Measurements from ENCODE around the gene SETD4. TPM values are rescaled to one million over a fixed set of nuclear protein-coding genes. Genes with fewer than 3 reads are reported as not detected.

Gene SETD4
- total RNA-seq, 1 donor: 15.9 TPM

DNA sequence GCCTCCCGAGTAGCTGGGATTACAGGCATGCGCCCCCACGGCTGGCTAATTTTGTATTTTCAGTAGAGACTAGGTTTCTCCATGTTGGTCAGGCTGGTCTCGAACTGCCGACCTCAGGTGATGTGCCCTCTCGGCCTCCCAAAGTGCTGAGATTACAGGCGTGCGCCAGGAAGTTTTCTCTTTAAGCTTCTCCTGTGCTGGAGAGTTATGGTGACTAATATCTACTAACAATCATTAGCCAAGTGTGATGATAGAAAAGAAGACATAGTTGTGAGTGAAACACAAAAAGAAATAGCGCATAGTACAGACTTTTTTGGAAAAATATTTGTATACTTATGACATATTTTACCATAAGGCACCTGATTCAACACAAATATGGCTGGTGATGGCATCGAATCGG is 56.5 kb downstream of the SETD4 start:
- H3K79me2 ChIP-seq (ENCODE audit: insufficient read depth, low read length): no peaks in the 10 kb centered on the region
- H3K27ac ChIP-seq (ENCODE audit: low read depth, low read length): no peak overlapping the region
- no peaks in the 10 kb centered on the region for H3K4me1 ChIP-seq (ENCODE audit: insufficient read depth, low read length)
- no peak for DNase-seq (ENCODE audit: insufficient read length, low spot score, missing footprints)
- no peaks in the 10 kb centered on the region for H4K20me1 ChIP-seq (ENCODE audit: insufficient read depth, low read length)
- no peak overlapping the region for H2AFZ ChIP-seq (ENCODE audit: low read length)
- no peak overlapping the region for H3K4me3 ChIP-seq (ENCODE audit: insufficient read depth, low read length)
- no peak overlapping the region for H3K4me2 ChIP-seq (ENCODE audit: insufficient read depth, low read length)
- TF ChIP-seq, protein P1, sequence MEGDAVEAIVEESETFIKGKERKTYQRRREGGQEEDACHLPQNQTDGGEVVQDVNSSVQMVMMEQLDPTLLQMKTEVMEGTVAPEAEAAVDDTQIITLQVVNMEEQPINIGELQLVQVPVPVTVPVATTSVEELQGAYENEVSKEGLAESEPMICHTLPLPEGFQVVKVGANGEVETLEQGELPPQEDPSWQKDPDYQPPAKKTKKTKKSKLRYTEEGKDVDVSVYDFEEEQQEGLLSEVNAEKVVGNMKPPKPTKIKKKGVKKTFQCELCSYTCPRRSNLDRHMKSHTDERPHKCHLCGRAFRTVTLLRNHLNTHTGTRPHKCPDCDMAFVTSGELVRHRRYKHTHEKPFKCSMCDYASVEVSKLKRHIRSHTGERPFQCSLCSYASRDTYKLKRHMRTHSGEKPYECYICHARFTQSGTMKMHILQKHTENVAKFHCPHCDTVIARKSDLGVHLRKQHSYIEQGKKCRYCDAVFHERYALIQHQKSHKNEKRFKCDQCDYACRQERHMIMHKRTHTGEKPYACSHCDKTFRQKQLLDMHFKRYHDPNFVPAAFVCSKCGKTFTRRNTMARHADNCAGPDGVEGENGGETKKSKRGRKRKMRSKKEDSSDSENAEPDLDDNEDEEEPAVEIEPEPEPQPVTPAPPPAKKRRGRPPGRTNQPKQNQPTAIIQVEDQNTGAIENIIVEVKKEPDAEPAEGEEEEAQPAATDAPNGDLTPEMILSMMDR (IDR thresholded peaks at IDR 0.05; ENCODE audit: extremely low read depth, low read depth, low read length): no peak
- no peaks in the 10 kb centered on the region for H3K36me3 ChIP-seq (ENCODE audit: insufficient read depth, low read length)
- peaks cover 29% of the 10 kb centered on the region for H3K27me3 ChIP-seq (ENCODE audit: insufficient read depth, low read length)
- peaks cover 2% of the 10 kb centered on the region for H3K9me3 ChIP-seq (ENCODE audit: low read depth, low read length)

DNA sequence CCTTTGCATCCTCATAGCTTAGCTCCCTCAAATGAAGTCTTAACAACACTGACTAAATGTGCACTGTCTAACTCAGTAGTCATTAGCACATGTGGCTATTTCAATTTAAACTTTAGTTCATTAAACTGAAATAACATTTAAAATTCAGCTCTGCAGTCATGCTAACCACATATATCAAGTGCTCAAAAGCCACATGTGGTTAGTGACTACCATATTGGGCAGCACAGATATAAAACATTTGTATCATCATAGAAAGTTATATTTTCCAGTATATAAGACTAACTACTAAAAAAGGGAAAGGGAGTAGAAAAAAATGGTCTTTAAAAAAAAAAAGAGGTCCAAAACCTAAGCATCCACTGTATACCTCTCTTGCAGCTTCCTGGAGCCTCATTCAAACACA is 64.1 kb downstream of the SETD4 start:
- Histone ChIP-seq H3K9me3 (ENCODE audit: low read depth, low read length) (no peaks in the 10 kb centered on the region), H3K4me1 (ENCODE audit: insufficient read depth, low read length) (peaks cover 4% of the 10 kb centered on the region), H3K27me3 (ENCODE audit: insufficient read depth, low read length) (peaks cover 46% of the 10 kb centered on the region), H3K79me2 (ENCODE audit: insufficient read depth, low read length) (no peaks in the 10 kb centered on the region), H2AFZ (ENCODE audit: low read length) (no peak overlapping the region), H3K4me2 (ENCODE audit: insufficient read depth, low read length) (no peak overlapping the region), H3K27ac (ENCODE audit: low read depth, low read length) (no peak overlapping the region), H3K4me3 (ENCODE audit: insufficient read depth, low read length) (no peak overlapping the region), H4K20me1 (ENCODE audit: insufficient read depth, low read length) (no peaks in the 10 kb centered on the region), H3K36me3 (ENCODE audit: insufficient read depth, low read length) (no peaks in the 10 kb centered on the region)
- DNase-seq (ENCODE audit: insufficient read length, low spot score, missing footprints): no peak
- TF ChIP-seq, protein P1 (IDR thresholded peaks at IDR 0.05; ENCODE audit: extremely low read depth, low read depth, low read length): no peak

DNA sequence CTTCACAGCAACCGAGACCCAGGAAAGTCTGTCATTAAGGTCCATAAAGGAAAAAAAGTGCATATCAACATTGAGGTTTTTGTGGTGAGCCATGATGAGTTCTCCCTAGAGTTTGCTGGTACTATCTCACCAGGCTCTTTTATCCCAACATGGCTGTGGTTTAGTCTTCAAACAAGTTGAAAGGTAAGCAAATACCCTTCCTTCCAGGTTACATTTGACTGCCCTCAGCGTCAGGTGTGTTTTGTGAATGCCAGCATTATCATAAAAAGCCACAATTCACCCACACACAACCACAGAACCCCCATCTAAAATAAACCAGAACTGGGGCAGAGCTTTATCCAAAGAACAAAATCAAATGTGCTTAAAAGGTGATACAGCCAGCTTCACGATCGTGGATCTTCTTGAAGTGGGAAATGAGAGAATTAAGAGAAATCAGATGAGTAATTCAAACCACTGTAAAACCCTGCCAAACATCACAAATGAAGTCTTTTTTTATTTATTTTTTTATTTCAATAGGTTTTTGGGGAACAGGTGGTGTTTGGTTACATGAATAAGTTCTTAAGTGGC is 64.7 kb downstream of the SETD4 start:
- H3K79me2 ChIP-seq (ENCODE audit: insufficient read depth, low read length): no peaks in the 10 kb centered on the region
- H3K27me3 ChIP-seq (ENCODE audit: insufficient read depth, low read length): peaks cover 41% of the 10 kb centered on the region
- H3K27ac ChIP-seq (ENCODE audit: low read depth, low read length): no peak overlapping the region
- DNase-seq (ENCODE audit: insufficient read length, low spot score, missing footprints): no peak
- no peak overlapping the region for H3K4me2 ChIP-seq (ENCODE audit: insufficient read depth, low read length)
- no peaks in the 10 kb centered on the region for H3K36me3 ChIP-seq (ENCODE audit: insufficient read depth, low read length)
- H3K4me3 ChIP-seq (ENCODE audit: insufficient read depth, low read length): no peak overlapping the region
- H3K4me1 ChIP-seq (ENCODE audit: insufficient read depth, low read length): peaks cover 4% of the 10 kb centered on the region
- no peak overlapping the region for H2AFZ ChIP-seq (ENCODE audit: low read length)
- TF ChIP-seq, protein P1 (IDR thresholded peaks at IDR 0.05; ENCODE audit: extremely low read depth, low read depth, low read length): no peak
- no peaks in the 10 kb centered on the region for H3K9me3 ChIP-seq (ENCODE audit: low read depth, low read length)
- no peaks in the 10 kb centered on the region for H4K20me1 ChIP-seq (ENCODE audit: insufficient read depth, low read length)

DNA sequence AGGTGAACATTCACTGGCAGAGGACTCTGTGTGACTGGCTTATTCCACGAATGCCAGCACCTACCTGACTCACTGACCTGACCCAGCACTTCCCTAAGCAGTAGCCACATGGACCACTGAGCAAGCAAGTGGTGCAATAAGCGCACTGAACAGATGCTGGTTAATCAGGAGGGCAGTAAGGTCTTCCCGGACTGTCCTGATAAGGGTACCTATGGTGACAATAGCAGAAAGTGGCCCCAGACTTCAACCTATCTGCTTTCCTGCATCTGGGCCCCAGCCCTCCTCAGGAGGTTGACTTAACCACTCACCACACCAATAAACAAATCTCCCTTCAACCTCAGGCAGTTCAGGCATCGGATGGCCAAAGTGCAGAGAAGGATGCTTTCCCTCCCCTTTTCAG is 65.7 kb downstream of the SETD4 start:
- H3K9me3 ChIP-seq (ENCODE audit: low read depth, low read length): no peaks in the 10 kb centered on the region
- no peaks in the 10 kb centered on the region for H3K36me3 ChIP-seq (ENCODE audit: insufficient read depth, low read length)
- no peaks in the 10 kb centered on the region for H4K20me1 ChIP-seq (ENCODE audit: insufficient read depth, low read length)
- H3K4me1 ChIP-seq (ENCODE audit: insufficient read depth, low read length): peaks cover 4% of the 10 kb centered on the region
- H3K27me3 ChIP-seq (ENCODE audit: insufficient read depth, low read length): peaks cover 36% of the 10 kb centered on the region
- H3K79me2 ChIP-seq (ENCODE audit: insufficient read depth, low read length): no peaks in the 10 kb centered on the region
- H3K27ac ChIP-seq (ENCODE audit: low read depth, low read length): no peak overlapping the region
- no peak for DNase-seq (ENCODE audit: insufficient read length, low spot score, missing footprints)
- TF ChIP-seq, protein P1 (IDR thresholded peaks at IDR 0.05; ENCODE audit: extremely low read depth, low read depth, low read length): no peak
- H3K4me2 ChIP-seq (ENCODE audit: insufficient read depth, low read length): no peak overlapping the region
- H3K4me3 ChIP-seq (ENCODE audit: insufficient read depth, low read length): no peak overlapping the region
- no peak overlapping the region for H2AFZ ChIP-seq (ENCODE audit: low read length)

Data from osteoblast (primary cell).